Hematopoietic multipotent progenitor cell treated with erythropoietin and hydrocortisone succinate and interleukin-3 and kit ligand, for 6 days (in vitro differentiated cells): ENCODE measurements around the gene TEAD3.
A peak's percentile ranks its signal among the peaks of the same experiment; 100 is the strongest.

Source experiments
- DNase-seq: peaks from one replicate; pipeline ENCODE4 v3.0.0-alpha.2; 2015

Gene TEAD3

DNA sequence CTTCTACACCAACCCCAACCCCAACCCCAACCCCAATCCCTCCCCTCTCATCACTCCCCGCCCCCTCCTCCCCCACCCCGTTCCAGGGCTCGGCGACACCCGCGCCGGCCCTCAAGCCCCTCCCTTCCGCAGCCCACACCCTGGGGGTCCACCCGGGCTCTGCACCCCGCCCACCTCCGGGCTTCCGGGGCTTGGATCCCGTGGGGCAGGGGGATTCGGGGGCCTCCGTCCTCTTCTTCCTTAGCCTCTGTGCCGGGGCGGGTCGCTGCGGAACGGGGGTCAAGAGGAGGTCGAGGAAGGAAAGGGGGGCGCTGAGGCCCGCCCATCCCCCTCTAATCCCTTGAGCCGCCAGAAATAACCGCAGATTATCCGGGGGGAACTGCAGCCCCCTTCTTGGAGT is 15.1 kb upstream of the TEAD3 start:
- DNase-seq = no peak

DNA sequence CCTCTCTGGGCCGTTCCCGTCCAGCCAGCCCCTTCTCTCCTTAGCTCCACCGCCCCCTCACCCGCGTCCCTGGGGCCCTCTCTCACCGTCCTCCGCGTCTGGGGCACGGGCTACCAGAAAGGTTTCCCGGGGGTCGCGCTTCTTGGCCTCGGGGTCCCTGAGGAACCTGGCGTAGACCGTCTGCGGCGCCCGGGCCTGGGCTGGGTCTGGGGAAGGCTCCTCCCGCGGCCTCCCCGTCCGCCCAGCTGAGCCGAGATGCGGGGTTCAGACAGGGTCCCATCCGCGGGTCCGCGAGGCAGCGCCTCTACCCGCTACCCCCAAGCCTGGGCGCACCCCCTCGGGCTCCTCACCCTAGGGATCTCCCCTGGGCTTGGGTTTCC is 14.7 kb upstream of the TEAD3 start:
- DNase-seq = no peak

DNA sequence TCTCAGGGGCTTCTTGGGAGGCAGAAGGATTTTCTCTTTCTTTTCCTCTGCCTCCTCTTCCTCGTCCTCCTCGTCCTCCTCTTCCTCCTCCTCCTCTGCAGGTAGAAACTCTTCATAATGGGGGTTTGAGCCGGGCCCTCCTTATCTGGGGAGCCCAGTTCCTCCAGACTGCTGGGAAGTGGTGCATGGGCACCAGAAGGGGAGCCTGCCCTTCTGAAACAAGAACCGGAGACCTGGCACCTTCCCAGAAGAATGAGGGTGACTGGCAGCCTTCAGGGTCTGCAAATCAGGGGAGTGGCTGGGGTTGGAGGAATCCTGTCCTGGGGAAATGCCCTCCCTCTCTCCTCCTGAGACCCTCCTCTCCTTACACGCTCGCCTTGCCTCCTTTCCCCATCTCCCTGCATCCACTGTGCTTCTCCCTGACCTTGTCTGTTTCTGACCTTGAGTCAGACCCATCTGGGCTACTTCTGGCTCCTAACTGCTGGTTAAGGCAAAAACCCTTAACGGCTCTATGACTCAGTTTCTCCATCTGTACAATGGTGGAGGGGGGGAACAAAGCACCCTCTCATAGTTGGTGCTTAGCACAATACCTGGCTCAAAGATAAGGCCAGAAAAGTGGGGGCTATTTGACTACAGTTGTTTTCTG is 14.2 kb upstream of the TEAD3 start:
- DNase-seq = peak; percentile 65

DNA sequence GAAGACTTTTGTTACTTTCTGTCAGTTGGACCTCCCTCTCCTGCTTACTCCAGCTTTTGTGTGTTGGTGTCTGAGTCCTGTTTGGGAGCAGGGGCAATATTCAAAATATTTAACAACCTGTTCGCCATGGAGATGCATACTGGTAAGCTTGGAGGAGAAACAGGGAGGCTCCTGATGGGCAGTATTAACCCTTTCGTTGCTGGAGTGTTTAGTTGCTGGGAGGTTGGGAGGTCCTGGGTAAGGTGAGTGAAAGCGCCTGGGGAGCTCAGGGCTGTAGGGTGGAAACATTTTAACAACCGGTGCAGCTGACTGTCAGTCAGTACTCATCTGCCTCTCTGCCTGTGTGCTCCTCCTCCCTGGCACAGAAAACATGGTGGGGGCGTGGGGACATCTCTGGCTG is 11.7 kb upstream of the TEAD3 start:
- DNase-seq = no peak

DNA sequence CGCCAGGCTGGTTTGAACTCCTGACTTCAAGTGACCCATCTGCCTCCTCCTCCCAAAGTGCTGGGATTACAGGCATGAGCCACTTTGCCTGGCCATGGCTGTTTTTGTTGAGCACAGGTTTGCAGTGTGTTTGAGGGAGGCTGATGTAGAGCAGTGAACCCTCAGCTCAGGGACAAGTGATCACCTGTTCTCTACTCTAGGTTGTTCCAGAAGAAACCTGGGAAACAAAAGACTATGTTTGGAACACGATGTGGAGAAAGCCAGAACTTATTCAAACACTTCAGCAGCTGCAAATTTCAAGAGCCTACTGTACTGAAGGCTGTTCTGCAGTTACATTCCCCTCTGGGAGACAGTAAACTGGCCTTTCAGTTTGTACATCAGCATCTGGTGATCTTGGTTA is 11.1 kb upstream of the TEAD3 start:
- DNase-seq = no peak

DNA sequence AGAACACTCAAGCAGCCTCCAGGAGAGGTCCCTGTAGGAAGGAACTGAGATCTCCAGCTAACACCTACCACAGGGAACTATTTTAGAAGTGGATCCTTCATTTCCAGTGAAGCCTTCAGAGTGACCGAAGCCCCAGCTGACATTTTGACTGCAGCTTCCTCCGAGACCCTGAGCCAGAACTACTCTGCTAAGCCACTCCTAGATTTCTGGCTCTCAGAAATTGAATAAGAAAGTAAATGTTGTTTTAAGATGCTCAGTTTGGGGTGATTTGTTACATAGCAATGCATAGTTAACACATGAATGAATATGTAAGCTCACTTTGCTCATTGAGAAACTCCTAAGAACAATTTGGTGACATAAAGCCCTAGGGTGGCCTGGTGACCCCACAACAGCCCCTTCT is 10.3 kb upstream of the TEAD3 start:
- DNase-seq = no peak

DNA sequence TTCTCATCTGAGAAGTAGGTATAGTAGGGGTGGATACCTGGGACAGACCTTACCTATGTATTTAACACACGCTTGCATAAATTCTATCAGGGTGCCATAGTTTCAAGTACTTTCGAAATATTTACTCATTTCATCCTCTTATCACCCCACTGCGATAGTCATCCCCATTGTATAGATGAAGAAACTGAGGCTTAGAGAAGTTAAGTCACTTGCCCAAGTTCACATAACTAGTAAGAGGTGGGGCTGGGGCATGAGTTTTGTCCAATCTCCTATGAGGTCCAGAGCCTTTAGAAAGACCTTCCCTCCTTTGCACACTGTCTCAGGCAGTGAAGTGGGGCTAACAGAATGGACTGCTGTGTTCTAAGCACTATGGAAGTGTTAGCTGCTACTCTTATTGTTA is 9.7 kb upstream of the TEAD3 start:
- no peak for DNase-seq

DNA sequence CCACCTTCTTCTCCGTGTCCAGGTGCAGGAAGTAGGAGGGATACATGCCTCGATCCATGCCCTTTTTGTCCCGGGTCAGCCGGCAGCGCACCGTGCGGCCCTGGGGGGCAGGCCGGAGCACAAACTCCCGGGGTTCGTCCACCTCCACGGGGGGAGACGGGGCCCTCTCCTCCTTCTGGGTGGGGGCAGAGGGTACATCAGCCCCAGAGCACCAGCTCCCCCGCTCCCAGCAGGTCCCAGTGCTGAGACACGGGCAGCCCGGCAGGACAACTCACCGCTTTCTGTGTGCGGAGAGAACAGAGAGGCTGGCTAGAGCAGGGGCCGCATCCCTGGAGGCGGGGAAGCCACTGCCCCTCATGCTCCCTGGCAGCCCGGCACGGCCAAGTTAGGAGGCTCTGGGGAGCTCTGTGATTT is 9.1 kb upstream of the TEAD3 start:
- DNase-seq = no peak

DNA sequence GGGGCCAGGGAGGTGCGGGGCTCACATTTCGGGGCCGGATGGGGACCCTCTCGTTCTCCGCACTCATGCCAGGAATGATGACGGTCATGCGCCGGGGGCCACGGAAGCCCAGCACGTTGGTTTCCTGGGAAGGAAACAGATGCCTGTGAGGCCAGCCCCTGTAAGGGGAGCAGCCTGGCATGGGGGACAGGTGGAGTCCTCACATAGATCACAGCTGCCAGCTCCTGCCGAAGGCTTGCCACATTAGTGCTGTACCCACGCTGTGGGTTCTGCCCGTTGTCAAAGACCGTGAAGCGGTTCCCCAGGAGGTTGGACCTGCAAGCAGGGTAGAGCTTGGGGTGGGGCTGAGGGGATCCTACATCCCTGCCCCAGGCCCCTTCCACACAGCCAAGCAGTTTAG is 6.7 kb upstream of the TEAD3 start:
- DNase-seq = no peak

DNA sequence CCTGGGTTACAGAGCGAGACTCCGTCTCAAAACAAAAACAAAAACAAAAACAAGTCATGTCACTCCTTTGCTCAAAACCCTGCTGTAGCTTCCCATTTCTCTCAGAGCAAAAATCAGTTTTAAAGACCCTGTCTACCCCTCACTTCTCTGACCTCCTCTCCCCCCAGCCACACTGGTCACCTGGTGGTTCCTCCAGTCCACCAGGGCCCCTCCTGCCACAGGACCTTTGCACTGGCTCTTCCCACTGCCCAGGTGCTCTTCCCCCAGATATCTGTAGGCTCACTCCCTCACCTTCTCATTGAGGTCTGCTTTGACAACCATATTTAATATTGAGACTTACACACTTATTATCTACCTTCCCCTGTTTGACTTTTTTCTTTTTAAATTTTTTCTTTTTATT is 4.9 kb upstream of the TEAD3 start:
- DNase-seq = no peak

DNA sequence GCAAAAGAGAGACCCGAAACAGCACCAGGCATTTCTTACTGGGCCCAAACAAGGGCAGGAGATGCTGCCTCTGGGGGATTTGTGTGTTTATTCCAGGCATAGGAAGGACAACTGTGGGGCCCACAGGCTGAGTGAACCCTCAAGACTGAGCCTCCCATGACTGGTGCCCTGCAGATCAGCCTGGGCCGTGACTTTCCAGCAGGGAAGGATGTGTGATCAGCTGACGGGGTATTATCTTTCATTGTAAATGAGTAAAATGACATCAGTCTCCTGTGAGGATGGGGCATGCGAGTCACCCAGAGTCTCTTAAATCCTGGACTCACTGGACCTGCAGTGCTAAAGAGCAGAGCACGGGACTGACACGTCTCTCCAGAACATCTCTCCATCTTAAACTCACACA is 3.9 kb upstream of the TEAD3 start:
- no peak for DNase-seq

DNA sequence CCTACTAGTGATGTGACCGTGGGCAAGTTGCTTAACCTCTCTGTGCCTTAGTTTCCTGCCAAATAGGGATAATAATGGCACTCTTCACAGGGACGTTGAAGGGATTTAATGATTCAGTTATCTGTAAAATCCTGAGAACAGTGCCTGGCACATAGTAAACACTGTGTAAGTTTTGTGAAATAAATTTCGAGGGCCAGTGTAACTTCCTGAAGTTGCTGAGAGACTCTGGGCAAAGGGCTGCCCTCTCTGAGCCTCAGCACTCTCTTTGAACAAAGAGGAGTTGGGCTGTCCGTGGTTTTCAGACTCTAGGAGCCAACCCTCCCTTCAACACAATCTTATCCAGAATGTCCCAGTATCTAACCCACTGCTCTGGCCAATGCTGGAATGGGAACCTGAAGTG is 2.5 kb upstream of the TEAD3 start:
- no peak for DNase-seq

DNA sequence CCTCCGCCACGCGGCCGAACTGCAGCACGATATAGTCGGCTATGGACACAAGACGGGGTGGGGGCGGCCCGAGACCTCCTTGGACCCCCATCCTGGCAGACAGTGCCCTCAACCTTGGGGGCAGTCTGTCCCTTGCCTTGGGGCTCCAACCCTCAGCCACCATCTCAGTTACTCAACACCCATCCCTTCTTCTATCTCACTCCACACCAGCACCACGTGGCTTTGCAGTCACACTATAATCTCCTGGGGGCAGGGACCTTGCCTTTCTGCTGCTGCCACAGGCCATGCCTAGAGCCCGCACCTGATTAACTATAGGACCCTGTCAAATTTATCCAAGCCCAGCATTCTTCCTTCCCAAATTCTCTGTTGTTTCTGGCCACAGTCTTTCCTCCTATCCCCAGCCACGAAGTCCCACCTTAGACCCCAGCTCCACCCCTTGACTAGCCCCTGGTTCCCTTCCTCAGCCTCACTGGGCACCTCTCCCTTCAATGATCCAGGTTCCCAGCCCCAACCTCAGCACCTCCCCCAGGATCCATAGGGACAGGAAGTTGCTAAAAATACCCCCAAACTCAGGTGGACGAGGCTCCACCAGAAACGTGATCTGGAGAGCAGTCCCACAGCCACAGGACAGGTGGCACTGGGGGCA is 1.7 kb upstream of the TEAD3 start:
- DNase-seq = peak; percentile 69

DNA sequence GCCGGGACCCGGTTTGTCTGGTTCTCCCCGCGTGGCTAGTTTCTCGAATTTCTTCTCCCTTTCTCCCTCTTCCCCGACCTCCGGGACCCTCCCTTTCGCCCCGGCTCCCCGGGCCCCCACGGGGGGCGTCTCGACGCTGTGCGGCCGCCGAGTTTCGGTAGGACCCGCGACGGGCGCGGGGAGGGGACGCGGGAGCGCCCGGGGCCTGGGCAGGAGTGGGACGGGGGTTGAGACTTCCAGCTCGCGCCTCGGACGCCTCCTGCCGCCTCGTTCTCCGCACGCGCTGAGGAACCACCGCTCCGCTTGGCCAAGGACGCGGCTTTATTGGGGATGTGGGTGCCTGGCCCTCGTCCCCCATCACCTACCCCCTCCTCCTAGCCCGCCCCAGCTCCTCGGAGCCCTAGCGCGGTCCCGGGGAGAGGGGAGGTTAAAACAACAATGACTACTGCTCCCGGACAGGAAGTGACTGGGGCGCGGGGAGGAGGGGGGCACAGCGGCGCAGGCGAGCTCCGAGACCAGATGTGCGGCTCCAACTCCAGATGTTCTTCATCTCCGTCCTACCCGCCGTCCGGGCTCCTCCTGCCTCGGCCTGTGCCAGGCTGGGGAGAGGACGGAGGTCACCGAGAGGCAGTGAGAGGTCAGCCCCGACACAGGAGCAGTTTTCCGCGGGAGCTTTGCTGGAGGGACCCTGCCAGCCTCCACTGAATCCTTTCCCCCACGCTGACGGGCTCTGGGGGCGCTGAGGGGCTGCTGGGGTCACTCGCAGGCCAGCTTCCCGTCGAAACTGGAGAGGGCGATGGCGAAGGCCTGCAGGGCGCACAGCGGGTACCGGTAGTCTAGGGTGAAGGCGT is 917 bp upstream of the TEAD3 start:
- peak; percentile 54 for DNase-seq

DNA sequence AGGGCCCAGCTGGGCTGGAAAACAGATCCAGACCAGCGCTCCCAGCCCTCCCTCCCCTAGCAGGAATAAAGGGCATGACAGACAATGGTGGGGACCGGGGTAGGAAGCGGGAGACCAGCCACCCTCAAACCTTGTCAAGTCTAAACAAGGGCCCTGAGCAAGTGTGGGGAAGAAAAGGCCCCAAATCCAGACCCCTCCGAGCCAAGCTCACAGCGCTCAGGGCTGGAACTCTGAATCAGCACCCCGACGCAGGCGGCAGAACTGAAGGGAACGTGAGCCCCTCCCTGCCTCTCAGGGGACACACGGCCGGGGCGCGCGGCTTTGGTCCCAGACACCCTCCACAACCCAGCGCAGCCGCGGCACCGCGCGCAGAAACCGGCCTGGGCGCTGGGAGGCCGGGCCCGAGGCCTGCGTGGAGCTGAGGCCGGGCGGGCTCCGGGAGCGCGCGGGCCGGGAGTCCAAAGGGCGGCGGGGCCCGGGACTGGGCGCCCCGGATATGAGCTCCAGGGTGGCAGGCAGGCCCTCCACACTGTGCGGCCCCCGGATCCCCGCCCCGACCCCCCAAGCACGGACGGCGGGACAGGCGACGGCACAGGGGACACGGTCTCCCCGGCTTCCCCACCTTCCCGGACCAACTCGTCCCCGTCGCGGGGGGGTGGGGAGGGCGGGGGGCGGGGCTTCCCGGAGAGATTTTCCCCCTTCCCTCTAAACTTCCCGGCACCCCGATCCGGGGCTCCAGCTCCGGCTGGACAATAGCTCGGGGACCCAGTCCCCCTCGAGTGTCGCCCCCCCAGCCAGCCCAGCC is 641 bp downstream of the TEAD3 start:
- no peak for DNase-seq

DNA sequence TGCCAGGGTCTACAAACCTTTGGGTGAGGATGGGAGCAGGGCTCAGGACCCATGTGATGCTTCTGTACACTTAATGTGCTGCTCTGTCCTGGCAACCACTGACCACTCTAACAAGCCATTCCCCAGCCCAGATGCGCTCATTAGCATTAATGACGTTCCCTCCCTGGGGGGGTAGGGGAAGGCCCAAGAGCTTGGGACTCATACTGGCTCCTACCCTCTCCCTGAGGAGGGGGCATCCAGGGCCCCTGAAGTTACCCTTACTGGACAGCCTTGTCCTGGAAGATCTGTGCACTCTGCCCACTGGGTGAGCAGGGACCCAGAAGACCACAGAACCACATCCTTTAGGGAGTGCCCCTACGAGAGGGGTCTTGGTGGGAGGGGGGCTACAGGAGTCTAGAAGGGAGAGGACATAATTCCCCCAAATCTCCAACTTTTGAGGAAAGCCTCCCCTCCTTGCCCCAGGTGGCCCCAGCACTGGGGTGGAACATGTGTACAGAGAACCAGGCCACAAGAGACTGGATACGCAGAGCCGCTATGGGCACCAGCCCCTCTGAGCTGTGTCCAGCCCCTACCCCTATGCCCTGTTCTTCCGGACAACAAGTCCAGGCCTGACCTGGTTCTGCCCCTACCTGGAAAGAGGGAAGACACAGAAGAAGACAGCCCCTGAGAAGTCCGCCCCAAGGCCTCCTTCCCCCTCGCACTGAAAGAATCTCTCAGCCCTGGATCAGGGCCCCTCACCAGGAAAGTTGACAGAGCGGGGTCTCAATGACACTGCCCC is 1.4 kb downstream of the TEAD3 start:
- no peak for DNase-seq

DNA sequence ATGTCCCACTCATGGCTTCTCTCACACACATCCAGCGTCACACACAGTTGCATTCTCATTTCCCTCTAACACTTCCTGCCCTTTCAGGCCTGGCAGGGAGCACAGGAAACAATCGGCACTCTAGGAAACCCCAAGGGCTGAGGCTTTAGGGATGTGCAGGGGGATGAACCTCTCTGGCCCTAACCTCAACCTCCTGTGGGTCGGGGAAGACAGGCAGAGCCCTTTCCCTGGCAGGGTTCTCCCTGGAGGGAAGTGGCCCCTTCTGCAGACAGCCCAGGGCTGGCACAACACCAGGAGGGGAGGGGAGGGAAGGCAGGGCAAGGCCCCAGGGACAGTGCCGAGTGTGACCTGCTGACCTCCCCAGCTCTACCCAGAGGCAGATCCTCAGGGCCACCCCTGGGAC is 2.7 kb downstream of the TEAD3 start:
- DNase-seq = no peak

DNA sequence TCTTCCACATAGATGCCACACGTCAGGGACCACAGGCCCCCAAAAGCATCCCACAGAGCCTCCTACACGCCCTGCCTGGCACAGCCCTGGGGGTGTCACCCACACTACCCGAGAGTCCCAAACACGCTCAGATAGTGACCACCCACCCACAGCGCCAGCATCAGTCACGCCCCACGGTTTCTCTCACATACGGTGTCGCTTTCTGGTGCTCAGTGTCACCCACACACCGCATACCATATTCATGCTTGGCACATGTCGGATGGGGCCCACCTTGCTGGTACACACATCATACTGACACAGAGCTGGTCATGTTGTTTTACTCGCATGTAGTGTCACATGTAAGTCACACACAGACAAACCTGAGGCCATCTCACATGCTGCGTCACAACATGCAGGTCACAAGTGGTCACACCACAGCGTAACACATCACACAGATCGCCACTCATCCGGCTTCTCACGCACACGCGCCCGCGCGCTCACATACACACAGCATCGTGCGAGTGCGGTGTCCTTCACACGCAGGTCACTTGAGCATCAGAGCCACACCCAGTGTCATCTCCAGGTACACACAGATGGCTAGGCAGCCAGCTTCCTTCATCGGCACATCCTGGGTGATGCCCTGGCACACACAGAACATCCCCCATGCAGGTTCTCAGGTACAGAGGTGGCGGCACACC is 3.4 kb downstream of the TEAD3 start:
- DNase-seq = no peak

DNA sequence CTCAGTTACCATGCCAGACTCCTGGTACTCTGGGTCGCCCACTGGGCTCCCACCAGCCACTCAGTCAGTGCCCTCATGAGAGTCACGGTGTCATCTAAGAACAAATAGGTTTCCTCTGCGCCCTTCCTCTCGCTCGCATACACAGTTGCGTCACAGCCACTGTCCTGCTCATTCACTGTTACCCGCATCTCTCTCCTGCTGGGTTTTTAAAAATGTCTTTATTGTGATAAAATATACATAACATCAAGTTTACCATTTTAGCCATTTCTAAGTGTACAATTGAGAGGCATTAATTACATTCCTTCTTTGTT is 4.0 kb downstream of the TEAD3 start:
- no peak for DNase-seq

DNA sequence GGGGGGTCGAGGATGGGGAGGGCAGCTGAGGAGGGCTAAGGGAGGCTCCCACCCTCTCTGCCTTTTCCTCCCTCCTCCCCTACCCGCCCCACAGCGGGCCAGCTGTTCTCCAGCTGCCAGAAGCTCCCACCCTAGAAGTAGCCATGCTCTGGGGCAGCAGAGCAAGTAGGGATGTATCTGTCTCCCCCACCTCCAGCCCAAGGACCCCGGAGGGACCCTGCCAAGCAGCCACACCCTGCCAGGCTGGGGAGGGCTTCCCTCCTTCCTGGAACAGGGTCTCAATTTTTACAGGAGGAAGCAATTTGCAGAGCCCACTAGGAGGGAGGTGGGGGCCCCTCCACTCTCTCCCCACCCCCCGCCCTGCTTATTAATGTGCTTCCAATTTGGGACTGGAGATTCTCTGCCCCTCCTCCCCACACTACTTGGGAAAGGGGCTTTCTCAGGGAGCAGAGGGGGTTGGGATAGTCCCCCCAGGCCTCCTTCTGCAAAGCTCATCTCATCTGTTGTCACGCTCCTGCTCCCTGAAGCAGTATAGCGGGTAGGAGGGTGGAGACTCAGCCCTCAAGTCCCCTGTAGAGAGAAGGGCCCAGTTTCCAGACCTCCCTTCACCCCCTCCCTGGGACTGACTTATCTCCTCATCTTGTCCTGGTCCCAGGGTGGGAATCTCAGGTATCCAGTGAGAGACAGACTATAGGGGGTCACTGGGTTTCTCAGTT is 4.5 kb downstream of the TEAD3 start:
- DNase-seq = no peak

DNA sequence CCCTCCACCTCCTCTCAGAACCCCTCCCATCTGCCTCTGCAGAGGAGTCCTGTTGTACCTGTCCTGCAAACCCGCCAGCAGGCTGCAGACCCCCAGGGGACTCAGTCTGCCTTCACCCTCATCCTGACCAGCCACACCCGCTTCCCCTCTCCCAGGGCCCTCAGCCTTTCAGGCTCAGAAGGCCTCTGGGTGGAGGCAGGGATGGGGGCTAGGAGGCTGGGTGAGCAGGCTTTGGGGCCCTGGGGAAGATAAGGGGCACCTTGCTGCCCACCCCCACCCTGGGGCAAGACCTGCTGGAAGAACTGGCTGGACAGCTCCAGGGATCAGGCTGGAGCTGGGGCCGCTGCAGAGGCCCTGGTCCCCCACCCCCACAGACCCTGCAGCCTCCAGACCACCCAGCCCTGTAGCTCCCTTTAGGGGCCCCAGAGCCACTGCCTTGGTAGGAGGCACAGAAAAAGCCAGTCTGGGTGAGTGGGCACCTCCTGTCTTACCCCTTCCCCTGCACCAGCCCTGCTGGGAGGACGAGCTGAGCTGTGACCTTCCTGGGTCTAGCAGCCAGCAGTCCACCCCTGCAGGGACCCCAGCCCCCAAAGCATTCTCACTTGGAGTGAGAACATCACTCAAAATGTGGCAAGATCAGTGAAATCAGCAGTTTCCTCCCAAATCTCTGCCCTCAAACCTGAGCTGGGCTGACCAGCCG is 5.2 kb downstream of the TEAD3 start:
- no peak for DNase-seq
